Limb (tissue), 2 donors: Measurements from ENCODE around the gene KCNMA1.

Experiments used
- DNase-seq, 2 donors: peaks; one replicate each; pipeline ENCODE4 v3.0.0-alpha.2; 2016; ENCODE audit errors: extremely low spot score in 2 of 2

Gene KCNMA1

DNA sequence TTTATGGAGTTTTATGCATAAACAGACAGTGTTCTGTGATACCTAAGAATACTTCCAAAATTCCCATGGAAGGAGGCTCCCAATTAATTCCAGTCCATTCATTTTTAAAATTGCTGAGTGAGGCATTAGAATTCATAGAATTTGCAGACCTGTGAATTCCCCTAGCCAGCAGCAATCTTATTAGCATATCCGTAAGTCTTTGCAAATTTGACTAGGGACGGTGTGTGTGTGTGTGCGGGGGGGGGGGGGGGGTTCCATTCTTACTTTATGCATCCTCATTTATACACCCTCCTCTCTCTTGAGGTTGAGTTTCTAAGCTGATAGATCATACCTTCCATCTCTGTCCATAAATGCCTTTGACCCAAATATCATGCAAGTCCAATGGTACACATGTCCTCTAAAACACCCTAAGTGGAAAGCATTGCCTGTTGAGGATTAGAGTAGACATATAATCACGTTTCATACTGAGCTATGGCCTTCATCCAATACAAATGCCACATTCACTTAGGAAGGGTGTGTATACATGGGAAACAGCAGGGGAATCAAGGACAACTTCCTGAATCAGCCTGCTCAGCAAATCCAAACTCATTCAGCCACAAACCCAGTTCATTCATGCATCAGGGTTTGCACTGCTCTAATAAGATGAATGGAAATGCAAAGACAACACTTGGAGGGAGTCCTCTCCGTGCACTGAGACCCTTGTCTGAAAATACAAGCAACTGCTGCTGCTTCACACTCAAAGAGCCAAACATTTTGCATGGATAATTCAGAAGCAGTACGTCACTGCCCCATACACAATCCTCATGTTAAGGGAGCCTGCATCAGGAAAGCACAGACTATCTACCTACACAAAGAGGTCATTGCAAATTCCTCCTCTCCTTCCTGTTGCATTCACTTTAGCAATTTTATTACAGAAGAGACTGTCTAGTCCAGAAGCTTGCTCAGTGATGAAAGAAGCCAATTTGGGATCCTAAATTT lies 350.8 kb downstream of the KCNMA1 start:
- DNase-seq = peak in 1 of 2 donors; percentile 5

DNA sequence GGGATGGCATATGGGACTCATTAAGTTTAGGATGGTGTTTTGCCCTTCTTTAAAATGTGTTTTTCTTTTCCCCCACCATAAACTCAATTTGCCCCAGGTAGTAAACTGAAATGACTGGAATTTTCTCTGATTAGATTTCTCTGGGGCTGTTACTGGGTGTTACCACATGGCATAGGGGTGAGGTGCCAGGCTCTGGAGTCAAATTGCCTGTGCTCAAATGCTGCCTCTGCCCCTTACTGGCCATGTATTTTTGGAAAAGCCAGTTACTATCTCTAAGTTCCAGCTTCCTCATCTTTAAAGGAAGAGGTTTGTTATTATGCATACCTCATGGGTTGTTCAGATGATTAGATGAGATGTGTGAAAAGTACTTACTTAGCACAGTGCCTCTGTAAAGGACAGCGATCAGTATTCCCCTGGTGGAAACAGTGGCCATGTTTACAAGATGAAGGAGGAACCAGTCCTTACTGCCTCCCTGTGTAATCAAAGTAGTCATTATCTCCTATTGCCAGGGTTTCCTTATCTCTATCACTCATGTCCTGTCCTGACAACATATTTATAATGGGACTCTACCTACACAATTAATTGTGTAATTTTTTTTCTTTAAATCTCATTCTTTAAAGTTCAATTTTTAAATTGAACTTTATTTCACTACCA lies 352.0 kb downstream of the KCNMA1 start:
- DNase-seq = no peak

DNA sequence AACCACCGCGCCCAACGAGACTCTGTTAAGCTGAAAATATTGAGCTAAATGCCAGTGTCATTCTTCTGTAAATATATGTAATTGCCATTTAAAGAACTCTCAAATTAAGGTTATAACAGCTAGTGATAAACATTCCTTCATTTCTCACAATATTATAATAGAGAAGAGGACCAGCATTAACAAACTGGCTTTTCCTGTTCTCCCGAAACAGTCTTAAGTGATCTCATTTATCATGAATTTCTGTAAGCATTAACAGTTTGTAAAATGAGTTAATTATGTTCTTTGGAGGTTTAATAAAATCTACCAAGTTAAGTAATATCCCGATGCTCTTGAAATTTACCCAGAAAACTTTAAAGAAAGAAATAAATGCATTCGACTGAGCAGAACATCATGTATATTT lies 352.8 kb downstream of the KCNMA1 start:
- no peak for DNase-seq

DNA sequence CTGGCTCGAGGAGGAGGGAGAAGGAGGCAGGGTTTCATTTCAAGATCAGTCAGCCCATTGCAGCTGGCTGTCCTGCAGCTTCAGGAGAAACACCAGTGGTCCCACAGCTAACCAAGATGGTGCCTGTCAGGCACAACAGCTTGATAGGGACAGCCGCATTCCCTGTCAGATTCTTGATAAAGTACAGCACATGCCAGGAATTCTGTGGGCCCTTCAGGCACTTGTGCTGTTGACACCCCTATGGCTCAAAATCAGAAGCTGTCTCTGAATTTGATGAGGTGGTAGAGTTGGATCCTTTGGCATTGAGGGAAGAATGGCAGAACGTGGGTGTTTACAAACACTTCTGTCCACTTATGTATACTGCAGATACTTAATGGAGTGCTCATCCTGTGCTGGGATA lies 354.3 kb downstream of the KCNMA1 start:
- DNase-seq = no peak

DNA sequence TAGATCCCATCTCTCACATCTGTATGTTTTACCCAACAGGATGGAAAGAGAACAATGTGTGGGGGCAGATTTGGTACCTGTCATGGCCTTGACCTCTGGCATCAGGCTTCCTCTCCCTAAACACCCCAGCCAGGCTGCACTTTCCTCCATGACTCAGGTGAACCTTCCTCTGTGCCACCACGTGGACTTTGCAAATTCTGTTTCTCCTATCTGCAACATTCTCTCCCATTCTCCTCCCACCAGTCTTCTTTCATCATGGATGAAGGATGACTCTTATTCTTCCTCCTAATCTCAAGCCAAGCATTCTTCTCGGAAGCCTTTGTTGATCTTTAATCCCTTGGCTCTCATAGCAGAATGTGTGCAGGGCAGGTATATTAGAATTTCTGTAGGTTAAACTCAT lies 355.4 kb downstream of the KCNMA1 start:
- no peak for DNase-seq

DNA sequence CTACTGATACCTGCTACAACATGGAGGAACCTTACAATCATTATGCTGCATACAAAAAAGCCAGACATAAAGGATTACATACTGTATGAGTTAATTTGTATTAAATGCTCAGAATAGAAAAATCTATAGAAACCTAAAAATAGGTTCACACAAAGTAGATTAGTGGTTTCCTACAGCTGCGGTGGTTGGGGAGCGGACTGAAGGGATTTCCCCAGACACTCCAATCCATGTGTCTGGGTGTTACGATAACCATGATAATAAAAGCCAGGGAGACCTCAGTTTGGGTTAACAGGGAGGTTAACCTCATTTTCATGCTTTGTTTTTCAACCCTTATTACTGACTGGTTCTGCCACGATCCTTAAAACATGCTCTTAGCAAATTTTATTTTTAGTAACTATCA lies 355.9 kb downstream of the KCNMA1 start:
- DNase-seq = no peak

DNA sequence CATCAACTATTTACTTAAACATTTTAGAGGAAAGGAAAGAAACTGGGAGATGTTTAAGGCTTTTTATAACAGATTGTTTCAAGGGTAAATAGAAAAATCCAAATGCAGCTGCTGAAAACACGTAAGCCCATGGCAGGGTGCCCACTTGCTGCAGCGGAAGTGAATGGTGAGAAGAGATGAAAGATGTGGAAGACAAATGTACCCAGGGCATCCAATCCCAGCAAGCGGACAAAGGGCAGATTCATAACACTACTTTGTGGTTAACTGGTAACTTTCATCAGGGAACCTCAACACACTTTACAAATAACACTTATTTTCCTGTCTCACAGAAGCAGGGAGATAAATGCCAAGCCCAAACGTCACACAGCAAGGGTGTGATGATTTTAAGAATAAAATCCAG lies 358.4 kb downstream of the KCNMA1 start:
- DNase-seq = no peak

DNA sequence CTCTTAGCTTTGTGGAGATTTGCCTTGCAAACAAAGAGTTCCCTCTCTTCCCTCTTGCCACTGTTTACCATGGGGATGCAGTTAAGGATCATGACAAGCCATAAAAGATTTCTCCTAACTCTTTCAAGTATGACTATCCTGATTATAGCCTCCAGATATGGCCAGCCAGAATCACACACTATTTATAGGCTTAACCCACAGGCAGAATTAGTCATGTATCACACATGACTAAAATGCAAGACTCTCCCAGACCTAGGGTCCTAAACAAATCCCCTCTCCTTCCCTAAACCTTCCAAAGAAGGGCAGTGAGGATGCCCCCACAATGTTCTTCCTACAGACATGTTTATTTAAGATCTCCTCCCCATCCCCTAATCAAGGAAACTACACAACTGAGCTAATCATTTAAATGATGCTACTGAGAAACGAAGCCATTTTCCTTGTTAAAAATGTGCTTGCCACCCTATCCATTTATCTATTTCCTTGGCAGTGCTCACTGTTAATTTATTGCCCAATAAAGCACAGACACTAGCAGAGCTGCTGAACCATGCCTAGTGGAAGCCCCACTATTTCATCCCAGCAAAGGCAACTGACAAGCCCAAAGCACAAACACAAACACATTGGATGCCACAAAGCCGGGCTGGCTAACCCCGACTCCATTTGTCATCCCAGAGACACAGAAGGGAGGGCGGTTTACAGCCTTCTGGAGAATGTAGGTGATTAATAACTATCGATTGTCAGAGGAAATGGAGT lies 363.4 kb downstream of the KCNMA1 start:
- no peak for DNase-seq

DNA sequence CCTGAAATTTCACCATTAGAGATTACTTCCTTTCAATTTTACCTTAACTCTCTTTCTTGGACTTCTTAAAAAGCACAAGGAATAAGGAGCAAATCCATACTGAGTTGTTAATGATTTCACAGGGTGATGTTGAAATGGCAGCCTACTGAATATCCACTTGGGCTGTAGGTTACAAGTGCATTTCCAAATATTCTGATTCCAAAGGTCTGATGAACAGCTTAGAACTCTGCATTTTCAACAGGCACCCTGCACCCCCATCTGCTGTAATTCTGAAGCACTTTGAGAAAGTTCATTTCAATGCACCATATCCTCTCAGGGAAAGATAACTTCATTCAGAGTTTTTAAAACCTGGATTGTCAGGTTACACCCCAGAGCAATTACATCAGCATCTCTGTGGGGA lies 368.4 kb downstream of the KCNMA1 start:
- no peak for DNase-seq

DNA sequence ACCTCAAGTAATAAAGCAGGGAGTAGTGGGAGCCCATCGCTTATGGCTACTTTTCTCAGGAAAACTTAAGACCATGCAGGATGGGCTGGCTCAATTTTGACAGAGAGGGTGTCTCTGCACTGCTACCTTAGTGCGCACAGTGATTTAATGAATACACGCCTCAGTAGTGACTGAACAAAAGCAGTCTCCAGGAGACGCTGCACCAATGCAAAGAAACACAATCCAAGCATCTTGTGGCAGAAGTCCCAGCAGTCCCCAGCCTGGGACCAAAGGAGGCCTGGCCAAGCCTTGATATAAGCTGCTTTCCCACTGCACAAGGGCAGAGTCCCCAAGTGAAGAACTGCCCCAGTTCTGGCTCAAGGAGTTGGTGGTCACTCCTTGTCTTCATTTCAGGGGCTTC lies 368.9 kb downstream of the KCNMA1 start:
- no peak for DNase-seq

DNA sequence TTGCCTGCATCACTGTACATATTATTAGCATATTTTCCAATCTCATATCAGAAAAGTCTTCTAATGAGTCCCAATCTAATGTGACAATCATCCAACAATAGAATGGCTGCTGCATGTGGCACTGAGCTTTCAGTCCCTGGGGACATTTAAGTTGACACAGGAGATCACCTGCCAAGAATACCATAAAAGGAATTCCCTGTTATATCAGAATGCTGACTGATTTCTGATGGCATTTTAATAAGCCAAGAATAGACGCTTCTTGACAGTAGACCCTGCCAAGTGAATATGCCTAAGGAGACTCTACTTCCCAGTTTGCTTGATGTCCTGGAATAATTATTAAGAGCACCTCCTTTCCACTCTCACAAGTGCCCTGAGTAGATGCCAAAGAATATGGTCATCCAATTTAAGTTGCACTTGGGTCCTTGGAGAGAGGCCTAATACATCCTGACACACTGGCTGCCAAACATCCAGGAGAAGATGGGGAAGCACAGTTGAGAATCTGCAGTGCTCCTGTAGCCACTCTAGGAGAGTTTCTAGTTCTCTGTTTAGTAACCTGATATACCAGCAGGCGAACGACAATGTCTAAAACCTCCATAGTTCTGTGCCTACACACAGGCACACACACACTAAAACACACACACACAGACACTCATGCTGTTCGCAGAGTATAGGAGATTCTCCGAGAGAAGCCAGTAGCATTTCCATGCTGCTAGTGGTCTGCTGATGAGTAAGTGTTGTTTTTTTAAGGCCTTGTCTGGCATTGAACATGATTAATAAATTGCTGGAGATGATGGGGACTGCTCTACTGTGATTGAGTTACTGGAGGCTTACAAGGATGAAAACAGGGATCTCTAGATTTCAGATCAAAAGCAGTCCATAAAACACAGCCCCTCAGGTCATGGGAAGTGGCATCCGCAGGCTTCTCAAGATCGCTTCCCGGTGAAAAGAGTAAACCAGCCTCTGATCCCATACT lies 369.6 kb downstream of the KCNMA1 start:
- DNase-seq = no peak

DNA sequence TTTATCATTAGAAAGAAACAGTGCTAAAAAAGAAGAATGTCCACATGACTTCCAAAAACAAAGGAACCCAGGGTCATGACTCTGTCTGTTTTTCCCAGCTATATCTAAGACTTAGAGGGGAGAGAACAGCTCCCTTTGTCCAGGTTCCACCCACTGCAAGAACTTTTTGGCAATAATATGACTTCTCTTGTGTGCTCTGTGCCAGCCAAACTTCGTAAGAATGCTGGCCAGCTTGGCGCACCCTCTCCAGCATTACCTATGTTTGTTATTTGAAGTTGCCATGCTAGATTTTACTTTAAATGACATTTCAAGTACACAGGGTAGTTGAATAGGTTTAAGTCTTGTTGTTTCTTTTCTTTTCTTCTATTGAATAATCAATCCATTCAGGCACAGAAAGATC lies 371.4 kb downstream of the KCNMA1 start:
- DNase-seq = no peak

DNA sequence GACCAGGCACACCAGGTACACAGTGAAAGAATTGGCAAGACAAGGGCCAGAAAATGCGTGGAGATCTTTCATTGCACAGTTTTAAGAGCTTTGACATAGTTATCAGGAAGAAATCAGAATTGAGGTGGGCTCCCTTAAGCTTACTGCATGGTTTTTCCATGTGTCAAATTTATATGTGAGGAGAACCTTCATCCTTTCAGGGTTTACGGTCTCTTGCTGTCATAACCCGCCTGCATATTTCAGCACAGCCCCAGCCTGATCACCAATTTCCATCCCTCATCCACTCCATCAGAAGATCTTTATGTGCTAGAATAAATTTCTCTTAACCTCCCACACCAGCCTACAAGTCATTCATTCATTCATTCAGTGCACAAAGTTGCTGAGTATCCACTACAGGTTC lies 373.1 kb downstream of the KCNMA1 start:
- DNase-seq = no peak

DNA sequence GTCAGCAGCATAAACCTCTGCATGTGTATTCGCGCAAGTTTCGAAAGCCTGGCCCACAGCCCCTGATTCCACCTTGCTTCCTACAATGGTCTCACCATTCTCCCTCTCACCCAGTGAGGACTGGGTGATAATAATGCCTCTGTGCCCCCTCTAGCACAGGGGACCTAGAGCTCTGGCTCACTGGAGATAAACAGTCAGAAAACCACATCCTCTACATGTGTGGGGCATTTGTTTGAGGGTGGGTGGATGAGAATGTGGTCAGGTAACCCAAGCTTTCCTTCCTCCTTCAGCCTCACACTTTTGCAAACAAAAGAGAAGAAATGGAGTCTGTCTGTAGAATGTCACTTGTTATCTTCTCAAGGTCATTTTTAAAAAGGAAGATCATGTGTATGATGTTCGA lies 373.5 kb downstream of the KCNMA1 start:
- no peak for DNase-seq

DNA sequence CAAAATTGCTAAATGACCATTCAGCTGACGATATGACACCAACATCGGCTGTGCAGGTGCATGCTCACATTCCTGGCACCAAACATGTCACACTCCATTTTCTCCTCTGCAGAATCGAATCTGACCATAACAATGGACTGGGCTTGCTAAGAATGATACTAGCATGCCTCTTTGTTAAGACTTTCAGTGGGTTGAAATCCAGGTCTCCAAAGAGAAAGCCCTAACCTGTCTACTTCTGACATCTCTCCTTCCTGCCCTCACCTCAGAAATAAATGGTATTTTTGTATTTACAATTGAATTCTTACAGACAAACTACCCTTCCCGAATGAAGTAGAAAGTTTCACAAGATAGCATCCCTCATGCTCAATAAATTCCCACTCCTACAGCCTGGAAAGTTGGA lies 373.9 kb downstream of the KCNMA1 start:
- no peak for DNase-seq

DNA sequence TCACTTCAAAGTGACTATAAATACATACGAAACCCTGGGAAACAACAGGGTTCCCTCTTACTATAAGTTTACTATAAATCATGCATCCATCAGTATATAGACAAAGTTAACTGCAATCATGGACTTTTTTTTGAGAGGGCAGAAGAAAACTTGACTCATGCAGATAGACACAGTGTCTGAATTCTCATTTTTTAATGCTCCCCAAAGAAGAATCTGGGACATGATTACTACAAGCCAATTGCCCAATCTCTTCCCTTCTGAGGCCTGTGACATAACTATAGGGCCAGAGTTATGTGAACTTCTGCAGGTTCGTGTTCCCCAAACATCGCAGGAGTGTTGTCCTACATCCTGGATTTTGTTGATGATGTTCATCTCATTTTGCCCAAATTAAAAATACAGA lies 376.5 kb downstream of the KCNMA1 start:
- no peak for DNase-seq

DNA sequence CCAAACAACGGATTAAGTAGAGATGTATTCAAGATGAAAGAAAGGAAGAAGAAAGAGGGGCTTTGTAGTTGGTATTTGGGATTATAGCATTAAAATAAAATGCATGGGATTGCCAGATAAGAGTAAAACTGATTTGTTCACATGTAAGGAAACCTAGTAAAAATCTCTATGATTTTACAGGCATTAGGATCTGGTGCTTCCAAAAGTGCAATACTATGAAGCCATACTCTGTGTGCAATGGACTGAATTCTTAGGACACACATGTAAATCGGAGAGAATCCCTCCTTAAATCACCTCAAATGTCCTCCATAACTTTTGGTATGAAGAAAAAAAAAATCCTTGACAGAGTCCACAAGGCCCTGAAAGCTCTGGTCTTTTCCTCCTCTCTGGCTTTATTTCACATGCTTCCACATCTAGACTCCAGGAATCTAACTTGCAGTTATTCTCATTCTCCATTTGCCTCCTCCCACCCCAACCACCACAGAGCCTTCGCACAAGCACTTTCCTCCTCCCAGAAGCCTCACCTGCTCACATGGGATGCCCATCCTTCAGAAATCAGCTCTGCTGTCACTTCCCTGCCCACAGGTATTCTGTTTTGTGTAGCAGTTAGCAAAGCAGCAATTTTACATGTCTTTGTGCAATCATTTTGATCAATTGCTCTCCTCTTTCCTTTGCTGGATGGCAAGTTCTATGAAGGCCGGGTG lies 378.3 kb downstream of the KCNMA1 start:
- DNase-seq = no peak

DNA sequence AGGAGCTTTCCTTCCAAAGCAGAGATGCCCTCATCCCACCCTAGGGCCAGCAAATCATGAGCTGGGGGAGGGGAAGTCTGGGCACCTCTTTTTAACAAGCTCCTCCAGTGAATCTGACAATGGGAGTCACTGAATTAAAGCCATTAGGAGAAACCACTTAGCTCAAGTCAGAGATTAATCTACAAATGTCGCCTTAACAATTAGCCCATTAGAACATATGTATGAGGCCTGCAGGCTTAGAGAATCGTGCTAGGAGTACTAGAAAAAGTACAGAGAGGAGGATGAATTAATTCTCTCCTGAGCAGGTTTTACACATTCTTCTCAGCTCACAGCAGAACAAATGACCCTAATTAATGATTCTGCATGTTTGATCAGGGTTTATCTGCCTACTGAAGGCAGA lies 381.3 kb downstream of the KCNMA1 start:
- DNase-seq = no peak

DNA sequence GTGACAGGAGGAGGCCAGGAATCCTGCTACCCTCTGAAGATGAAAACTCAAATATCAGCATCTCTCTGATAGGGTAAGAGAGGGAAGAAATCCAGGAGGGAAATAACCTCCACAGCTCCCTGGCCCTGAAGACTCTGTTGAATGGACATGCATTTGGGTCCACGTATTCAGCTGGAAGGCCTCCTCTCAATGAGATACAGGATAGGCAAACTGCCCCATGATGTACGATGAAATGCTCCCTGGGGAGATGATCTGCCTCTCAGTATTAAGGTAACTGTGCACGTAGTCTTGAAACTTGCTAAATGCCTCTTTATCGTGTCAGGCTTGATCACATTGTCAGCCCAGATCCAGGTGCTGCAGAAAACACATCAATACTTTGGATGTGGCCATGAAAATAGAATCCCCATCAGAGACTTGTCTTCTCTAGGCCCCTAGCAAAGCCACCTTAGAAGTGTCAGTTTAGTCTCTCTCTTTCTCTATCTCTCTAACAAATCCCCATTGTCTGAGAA lies 384.0 kb downstream of the KCNMA1 start:
- DNase-seq = no peak

DNA sequence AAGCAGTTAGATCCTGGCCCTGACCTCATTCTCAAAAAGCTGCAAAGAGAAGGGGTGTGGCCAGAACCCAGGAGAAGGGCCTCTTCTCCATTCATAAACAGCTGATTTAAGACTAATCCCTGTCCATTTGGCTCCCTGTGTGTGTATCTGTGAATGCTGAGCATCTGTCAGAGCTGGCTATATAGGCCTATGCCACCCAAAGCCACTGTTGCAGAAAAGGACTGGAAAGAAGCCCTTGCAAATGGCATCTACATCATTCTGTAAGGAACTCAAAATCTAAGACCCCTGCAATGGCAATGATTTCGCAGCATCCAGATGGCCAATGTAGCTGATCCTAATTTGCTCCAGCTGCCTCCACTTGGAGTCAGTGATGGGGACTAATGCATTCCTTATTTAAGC lies 384.5 kb downstream of the KCNMA1 start:
- DNase-seq = no peak
